Activated naive CD8-positive, alpha-beta T cell treated with anti-CD3 and anti-CD28 coated beads, Interleukin-2, amount 50 U/mL, for 24 hours (primary cell): ENCODE results near the gene TRPM2.

Experiments used
- ATAC-seq: fragments of 150-1000 bp; cut with Tn5 transposase; one replicate; pipeline ENCODE4 v1.10.0; 2021
- DNase-seq: peaks from one replicate; pipeline ENCODE4 v3.0.0; 2021
- H3K27ac Mint-ChIP-seq: one replicate; pipeline ENCODE4 v1.8.0; 2021; ENCODE audit warnings: mild to moderate bottlenecking, mixed read lengths
- H3K27me3 Mint-ChIP-seq: one replicate; pipeline ENCODE4 v1.8.0; 2021; ENCODE audit warnings: mixed read lengths
- H3K36me3 Mint-ChIP-seq: one replicate; pipeline ENCODE4 v1.8.0; 2021; ENCODE audit warnings: low read depth, mixed read lengths
- H3K4me1 Mint-ChIP-seq: one replicate; pipeline ENCODE4 v1.8.0; 2021; ENCODE audit warnings: mixed read lengths
- H3K4me3 Mint-ChIP-seq: one replicate; pipeline ENCODE4 v1.8.0; 2021; ENCODE audit warnings: mild to moderate bottlenecking, moderate library complexity, mixed read lengths
- H3K9me3 Mint-ChIP-seq: one replicate; pipeline ENCODE4 v1.8.0; 2021; ENCODE audit warnings: mixed read lengths

The TRPM2 gene

DNA sequence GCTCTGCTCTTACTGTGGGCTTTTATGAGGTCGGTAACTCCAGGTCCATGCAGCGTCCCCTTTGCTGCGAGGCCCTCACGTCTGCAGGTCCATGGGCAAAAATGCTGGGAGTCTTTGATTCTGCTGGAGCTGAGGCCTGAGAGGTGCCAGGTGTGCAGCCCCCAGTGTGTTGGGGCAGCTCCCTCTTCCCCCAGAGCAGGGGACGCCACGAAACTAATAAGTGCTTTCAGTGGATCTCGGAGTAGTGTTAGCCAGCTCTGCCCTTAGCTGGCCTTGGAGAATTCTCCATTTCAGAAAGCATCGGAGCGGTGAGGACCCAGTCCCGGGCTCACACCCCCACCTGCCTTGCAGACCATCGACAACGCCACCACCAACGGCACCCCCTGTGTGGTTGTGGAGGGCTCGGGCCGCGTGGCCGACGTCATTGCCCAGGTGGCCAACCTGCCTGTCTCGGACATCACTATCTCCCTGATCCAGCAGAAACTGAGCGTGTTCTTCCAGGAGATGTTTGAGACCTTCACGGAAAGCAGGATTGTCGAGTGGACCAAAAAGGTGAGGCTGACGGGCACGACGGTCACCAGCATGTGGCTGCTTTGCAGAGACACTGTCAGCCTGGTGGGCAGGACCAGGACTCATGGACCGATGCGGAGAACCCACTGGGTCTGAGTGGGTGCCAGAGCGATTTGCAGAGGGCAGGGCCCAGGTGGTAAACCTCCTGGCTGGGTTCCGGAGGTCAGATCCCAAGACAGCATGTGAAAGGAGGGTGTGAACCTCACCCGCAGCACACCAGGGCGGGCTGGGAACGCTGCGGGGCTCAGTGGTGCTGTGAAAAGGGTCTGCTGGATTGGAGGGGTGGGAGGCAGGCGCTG is 25.5 kb downstream of the TRPM2 start:
- H3K27me3 Mint-ChIP-seq = no peaks in the 10 kb centered on the region

DNA sequence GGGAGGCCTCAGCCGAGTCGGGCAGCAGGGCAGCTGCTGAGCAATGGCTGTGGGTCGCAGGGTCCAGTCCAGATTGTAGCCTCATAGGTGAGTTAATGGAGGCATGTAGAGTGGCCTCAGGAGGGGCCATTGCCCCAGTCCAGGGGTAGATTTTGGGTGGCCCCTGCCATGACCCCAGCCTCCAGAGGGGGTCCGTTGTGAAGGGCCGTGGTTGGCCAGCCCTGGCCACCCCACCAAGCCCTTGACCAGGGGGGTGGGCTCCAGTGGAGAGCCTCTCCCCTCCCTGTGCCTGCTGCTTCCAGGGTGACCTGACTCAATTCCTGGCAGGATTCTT is 26.1 kb downstream of the TRPM2 start:
- Mint-ChIP-seq H3K27ac (no peak overlapping the region), H3K4me3 (no peak overlapping the region), H3K9me3 (peaks cover 16% of the 10 kb centered on the region), H3K27me3 (no peaks in the 10 kb centered on the region), H3K4me1 (peaks cover 16% of the 10 kb centered on the region), H3K36me3 (peaks cover 17% of the 10 kb centered on the region)
- no peak for ATAC-seq
- DNase-seq = no peak

More for the DNA sequence above, 25.5 kb downstream of the TRPM2 start:
- no peak for DNase-seq
- Mint-ChIP-seq H3K36me3 (peaks cover 14% of the 10 kb centered on the region), H3K4me3 (no peak overlapping the region), H3K27ac (no peak overlapping the region), H3K9me3 (peaks cover 10% of the 10 kb centered on the region), H3K4me1 (peaks cover 18% of the 10 kb centered on the region)
- no peak for ATAC-seq

DNA sequence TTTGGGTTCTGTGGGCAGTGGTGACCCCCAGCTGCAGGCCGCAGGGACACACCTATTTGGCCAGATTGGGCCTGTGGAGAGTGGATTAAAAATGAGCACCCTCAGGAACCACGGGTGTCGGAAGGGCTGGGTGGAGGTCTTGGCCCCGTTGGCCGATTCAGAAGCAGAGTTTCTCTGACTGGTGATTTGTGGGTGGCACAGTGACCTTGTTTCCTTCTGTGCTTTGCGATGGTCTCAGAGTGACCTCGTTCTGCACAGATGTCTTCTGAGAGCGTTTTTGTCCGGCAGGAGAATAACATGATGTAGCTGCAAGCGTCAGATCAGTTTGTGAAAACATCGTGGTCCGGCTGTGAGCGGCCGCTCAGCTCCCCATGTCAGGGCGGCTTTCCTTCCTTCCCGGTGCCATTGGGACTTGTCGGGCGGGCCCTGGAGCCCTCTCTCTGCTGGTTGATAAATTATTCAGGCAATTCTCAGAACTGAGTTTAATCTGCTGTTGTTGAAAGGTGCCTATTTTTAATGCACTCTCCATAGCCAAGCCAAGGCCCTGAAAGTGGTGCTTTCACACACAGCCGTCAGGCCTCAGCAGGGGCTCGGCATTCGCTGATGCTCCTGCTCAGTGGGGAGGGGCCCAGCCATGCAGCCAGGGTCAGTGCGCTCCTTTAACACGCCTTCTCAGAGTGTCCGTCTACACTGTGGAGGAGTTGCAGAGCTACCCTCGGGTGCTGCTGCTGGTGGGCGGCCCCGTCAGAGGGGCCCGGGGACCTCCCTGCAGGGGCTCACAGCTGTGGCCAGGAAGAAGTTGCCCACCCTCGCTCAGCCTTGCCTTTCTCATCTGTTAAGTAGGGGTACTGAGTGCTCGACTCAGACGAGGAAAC is 26.8 kb downstream of the TRPM2 start:
- Mint-ChIP-seq H3K27me3 (no peaks in the 10 kb centered on the region), H3K4me1 (peaks cover 9% of the 10 kb centered on the region), H3K9me3 (peaks cover 24% of the 10 kb centered on the region), H3K36me3 (peaks cover 19% of the 10 kb centered on the region), H3K4me3 (no peak overlapping the region), H3K27ac (no peak overlapping the region)
- no peak for DNase-seq
- ATAC-seq = no peak

DNA sequence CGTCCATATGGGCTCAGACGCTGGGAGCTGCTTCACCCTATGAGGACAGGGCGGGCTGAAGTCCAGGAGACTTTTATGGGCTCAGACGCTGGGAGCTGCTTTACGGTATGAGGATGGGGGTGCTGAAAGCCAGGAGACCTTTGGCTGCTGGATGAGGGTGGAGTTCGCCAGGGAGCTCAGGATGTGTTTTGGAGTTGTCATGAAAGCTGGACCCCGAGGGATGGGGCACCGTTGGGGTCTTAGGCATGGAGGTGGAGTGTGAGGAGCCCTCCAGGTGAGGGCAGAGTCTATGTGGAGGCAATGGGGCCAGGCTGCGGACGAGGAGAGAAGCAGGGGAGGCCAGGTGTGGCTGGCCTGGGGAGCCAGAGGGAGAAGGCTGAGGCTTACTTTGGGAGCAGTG is 27.5 kb downstream of the TRPM2 start:
- H3K27ac Mint-ChIP-seq = no peak overlapping the region
- no peak for ATAC-seq
- H3K4me1 Mint-ChIP-seq = peaks cover 2% of the 10 kb centered on the region
- peaks cover 23% of the 10 kb centered on the region for H3K36me3 Mint-ChIP-seq
- H3K9me3 Mint-ChIP-seq = peaks cover 29% of the 10 kb centered on the region
- no peaks in the 10 kb centered on the region for H3K27me3 Mint-ChIP-seq
- no peak for DNase-seq
- H3K4me3 Mint-ChIP-seq = no peak overlapping the region

DNA sequence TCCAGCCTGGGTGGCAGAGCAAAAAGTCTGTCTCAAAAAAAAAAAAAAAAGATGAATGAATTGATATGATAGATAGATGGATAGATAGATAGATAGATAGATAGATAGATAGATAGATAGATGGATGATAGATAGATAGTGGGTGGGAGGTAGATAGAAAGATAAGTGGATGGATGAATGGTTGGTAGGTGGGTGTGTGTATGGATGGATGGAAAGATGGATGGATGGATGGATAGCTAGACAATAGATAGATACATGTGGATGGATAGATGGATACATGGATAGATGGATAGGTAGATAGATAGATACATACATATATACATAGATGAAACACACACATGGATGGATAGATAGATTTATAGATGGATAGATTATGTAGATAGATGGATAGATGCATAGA is 28.5 kb downstream of the TRPM2 start:
- peaks cover 29% of the 10 kb centered on the region for H3K9me3 Mint-ChIP-seq
- H3K4me3 Mint-ChIP-seq = no peak overlapping the region
- no peaks in the 10 kb centered on the region for H3K27me3 Mint-ChIP-seq
- H3K4me1 Mint-ChIP-seq = no peaks in the 10 kb centered on the region
- H3K36me3 Mint-ChIP-seq = peaks cover 23% of the 10 kb centered on the region
- no peak overlapping the region for H3K27ac Mint-ChIP-seq
- DNase-seq (no peak), ATAC-seq (no peak)

DNA sequence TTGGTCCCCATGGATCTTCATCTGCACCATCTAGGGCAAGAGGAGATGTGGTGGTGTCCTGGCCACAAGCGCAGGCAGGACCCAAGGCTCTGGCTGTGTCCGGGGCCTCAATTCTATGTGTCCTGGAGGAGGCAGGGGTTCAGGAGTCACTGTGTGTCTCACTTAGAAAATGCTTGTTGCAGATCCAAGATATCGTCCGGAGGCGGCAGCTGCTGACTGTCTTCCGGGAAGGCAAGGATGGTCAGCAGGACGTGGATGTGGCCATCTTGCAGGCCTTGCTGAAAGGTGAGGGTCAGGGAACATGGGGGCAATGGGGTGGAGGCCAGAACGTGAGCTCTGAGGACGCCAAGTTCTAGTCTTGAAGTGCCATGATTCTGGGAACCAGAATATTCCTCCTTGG is 29.1 kb downstream of the TRPM2 start:
- Mint-ChIP-seq H3K27ac (no peak overlapping the region), H3K4me3 (no peak overlapping the region), H3K27me3 (no peaks in the 10 kb centered on the region), H3K9me3 (peaks cover 29% of the 10 kb centered on the region), H3K4me1 (no peaks in the 10 kb centered on the region), H3K36me3 (peaks cover 23% of the 10 kb centered on the region)
- ATAC-seq (no peak), DNase-seq (no peak)

DNA sequence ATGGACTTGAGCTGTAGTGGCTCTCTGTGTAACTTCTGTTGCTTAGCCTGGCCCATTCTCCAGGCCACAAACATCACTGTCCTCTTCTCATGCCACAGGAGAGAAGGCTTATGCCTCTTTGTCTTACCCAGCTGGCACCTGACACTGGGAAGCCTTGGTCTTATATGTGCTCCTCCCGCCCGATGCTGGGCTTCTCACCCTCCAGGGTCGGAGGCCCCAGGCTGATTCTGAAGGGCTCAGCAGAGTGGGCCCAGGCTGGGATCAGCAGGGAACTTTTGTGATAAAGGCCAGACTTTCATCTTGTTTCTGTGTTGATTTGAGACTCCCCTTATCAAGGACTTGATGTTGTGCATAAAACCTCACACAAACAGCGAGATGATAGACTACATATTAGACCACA is 29.8 kb downstream of the TRPM2 start:
- peaks cover 23% of the 10 kb centered on the region for H3K36me3 Mint-ChIP-seq
- DNase-seq = no peak
- no peaks in the 10 kb centered on the region for H3K27me3 Mint-ChIP-seq
- H3K9me3 Mint-ChIP-seq = peaks cover 29% of the 10 kb centered on the region
- no peak overlapping the region for H3K27ac Mint-ChIP-seq
- no peak for ATAC-seq
- H3K4me3 Mint-ChIP-seq = no peak overlapping the region
- H3K4me1 Mint-ChIP-seq = no peaks in the 10 kb centered on the region

DNA sequence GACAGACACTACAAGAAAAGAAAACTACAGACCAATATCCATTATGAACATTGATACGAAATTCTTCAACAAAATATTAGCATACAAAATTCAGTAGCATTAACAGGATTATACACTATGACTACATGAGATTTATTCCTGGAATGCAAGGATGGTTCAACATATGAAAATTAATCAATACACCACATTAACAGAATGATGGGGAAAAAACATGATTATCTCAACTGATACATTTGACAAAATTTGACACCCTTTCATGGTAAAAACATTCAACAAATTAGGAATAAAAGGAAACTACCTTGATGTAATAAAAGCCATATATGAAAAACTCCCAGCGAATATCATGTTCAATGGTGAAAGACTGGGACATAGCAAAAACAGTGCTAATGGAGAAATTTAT is 31.5 kb downstream of the TRPM2 start:
- peaks cover 23% of the 10 kb centered on the region for H3K36me3 Mint-ChIP-seq
- H3K4me3 Mint-ChIP-seq = no peak overlapping the region
- ATAC-seq (no peak), DNase-seq (no peak)
- H3K4me1 Mint-ChIP-seq = no peaks in the 10 kb centered on the region
- no peaks in the 10 kb centered on the region for H3K27me3 Mint-ChIP-seq
- H3K27ac Mint-ChIP-seq = no peak overlapping the region
- H3K9me3 Mint-ChIP-seq = peaks cover 29% of the 10 kb centered on the region

DNA sequence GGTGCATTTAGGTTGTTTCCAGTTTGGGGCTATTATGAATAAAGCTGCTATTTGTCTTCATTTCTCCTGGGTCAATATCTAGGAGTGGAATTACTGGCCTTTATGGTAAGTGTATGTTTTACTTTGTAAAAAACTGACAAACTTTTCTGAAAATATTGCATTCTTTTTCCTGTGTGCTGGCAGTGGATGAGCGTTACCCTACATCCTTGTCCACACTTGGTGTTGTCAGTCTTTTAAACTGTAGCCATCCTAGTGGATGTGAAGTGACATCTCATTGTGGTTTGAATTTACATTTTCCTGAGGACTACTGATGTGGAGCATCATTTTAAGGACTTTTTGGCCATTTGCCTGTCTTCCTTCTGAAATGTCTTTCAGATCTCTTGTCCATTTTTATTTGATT is 35.9 kb downstream of the TRPM2 start:
- no peaks in the 10 kb centered on the region for H3K27me3 Mint-ChIP-seq
- no peak overlapping the region for H3K27ac Mint-ChIP-seq
- no peak overlapping the region for H3K4me3 Mint-ChIP-seq
- DNase-seq (no peak), ATAC-seq (no peak)
- no peaks in the 10 kb centered on the region for H3K4me1 Mint-ChIP-seq
- H3K9me3 Mint-ChIP-seq = peaks cover 14% of the 10 kb centered on the region
- H3K36me3 Mint-ChIP-seq = peaks cover 12% of the 10 kb centered on the region

DNA sequence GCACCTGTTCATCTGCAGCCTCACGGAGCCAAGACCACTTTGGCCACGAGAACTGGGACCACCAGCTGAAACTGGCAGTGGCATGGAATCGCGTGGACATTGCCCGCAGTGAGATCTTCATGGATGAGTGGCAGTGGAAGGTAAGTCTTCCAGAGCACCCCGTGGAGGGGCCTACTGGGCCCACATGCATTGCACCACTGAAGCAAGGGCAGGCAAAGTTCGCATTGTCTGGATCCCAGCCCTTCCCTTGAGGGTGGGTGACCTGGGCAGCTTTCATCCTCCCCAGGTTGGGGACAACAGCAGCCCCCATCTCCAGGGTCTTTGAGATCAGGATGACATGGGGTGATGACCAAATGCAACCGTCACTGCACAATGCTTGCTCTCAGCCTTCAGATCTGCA is 37.5 kb downstream of the TRPM2 start:
- Mint-ChIP-seq H3K9me3 (no peaks in the 10 kb centered on the region), H3K4me1 (no peaks in the 10 kb centered on the region), H3K36me3 (no peaks in the 10 kb centered on the region), H3K27ac (no peak overlapping the region), H3K27me3 (no peaks in the 10 kb centered on the region), H3K4me3 (no peak overlapping the region)
- ATAC-seq (no peak), DNase-seq (no peak)

DNA sequence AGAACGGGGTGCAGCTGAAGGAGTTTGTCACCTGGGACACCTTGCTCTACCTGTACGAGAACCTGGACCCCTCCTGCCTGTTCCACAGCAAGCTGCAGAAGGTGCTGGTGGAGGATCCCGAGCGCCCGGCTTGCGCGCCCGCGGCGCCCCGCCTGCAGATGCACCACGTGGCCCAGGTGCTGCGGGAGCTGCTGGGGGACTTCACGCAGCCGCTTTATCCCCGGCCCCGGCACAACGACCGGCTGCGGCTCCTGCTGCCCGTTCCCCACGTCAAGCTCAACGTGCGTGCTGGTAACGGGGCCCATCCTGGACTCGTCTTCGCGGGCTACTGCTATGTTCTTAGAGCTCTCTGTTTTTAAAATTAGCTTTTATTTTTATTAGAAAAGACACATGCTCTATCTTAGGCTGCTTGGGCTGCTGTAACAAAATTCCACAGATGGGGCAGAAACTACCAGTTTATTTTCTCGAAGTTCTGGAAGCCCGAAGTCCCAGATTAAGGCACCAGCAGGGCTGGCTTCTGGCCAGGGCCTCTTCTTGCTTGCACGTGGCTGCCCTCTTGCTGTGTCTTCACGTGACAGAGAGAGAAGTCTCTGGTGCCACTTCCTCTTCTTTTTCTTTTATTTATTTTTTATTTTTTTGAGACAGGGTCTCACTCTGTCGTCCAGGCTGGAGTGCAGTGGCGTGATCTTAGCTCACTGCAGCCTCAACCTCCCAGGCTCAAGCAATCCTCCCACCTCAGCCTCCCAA is 38.1 kb downstream of the TRPM2 start:
- ATAC-seq = no peak
- Mint-ChIP-seq H3K9me3 (no peaks in the 10 kb centered on the region), H3K36me3 (no peaks in the 10 kb centered on the region), H3K4me1 (no peaks in the 10 kb centered on the region), H3K4me3 (no peak overlapping the region), H3K27me3 (no peaks in the 10 kb centered on the region), H3K27ac (no peak overlapping the region)
- no peak for DNase-seq

DNA sequence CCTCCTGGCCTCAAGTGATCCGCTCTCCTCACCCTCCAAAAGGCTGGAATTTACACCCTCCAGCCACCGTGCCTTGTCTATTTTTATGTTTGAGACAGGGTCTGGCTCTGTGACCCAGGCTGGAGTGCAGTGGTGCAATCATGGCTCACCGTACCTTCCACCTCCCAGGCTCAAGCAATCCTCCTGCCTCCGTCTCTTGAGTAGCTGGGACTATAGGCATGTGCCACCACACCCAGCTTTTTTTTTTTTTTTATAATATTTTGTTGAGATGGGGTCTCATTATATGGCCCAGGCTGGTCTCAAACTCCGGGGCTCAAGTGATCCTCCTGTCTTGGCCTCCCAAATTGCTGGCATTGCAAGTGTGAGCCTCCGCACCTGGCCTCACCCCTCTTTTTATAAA is 38.8 kb downstream of the TRPM2 start:
- H3K4me3 Mint-ChIP-seq = no peak overlapping the region
- DNase-seq (no peak), ATAC-seq (no peak)
- H3K4me1 Mint-ChIP-seq = no peaks in the 10 kb centered on the region
- no peak overlapping the region for H3K27ac Mint-ChIP-seq
- no peaks in the 10 kb centered on the region for H3K27me3 Mint-ChIP-seq
- no peaks in the 10 kb centered on the region for H3K9me3 Mint-ChIP-seq
- H3K36me3 Mint-ChIP-seq = no peaks in the 10 kb centered on the region

DNA sequence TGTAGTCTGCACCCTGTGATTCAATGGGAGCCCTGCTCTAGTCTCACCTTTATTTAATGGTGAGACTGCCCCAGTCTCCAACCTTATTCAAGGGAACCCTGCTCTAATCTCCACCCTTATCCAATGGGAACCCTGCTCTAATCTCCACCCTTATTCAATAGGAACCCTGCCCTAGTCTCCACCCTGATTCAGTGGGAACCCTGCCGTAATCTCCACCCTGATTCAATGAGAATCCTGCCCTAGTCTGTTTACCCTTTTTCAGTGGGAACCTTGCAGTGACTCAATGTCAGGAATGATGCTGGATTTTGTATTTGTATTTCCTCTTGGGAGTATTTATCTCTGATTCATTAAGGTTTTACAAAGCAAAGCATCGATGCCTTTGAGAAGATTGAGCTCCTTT is 39.5 kb downstream of the TRPM2 start:
- no peaks in the 10 kb centered on the region for H3K9me3 Mint-ChIP-seq

DNA sequence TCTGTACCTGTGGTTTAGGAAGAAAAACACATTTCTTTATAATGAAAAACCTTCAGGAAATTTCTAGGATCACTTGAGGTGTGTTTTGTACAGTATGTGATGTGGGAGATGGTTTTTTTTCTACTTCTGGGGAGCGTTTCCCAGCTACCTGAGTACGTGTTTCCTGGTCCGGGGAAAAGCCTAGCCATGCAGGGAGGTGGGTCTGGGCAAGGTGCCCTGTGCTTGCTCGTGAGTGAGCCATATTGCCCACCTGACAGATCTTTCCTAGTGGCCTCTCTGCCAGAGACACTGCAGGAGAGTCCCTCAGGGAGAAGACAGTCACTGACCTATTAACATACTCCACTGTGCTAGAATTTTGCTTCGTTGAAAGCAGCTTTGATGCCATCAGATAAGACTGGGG is 41.3 kb downstream of the TRPM2 start:
- Mint-ChIP-seq H3K27ac (no peak overlapping the region), H3K36me3 (no peaks in the 10 kb centered on the region), H3K4me1 (no peaks in the 10 kb centered on the region), H3K27me3 (no peaks in the 10 kb centered on the region), H3K9me3 (no peaks in the 10 kb centered on the region), H3K4me3 (no peak overlapping the region)
- ATAC-seq = no peak
- no peak for DNase-seq

More for the DNA sequence above, 39.5 kb downstream of the TRPM2 start:
- no peak for DNase-seq
- Mint-ChIP-seq H3K27ac (no peak overlapping the region), H3K27me3 (no peaks in the 10 kb centered on the region), H3K36me3 (no peaks in the 10 kb centered on the region), H3K4me3 (no peak overlapping the region), H3K4me1 (no peaks in the 10 kb centered on the region)
- no peak for ATAC-seq
